ENCODE measurements around the gene AIDA. TPM values are rescaled to one million over a fixed set of nuclear protein-coding genes. Genes with fewer than 3 reads are reported as not detected.

Gene AIDA
- total RNA-seq, 4 donors from 2014 or later = 48.2 to 61.9 (median 52.7) TPM

DNA sequence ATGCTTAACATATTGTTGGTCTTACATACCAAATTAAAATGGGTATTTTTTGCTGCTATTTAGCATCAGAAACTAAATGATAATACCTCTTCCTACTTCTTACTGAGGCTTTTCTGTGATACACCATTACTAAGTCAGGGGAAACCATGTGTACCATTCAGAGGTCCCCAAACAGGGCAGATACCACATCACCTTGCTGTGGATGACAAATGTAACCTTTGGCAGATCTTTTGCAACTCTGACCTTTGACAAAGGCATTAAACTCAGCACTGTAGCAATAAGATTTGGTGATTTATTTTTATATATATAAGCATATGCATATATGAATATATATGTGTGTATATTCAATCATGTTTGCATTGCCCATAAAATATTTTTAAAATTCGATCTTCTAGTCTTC, 27.6 kb upstream of the AIDA start:
- TF ChIP-seq, protein P1, sequence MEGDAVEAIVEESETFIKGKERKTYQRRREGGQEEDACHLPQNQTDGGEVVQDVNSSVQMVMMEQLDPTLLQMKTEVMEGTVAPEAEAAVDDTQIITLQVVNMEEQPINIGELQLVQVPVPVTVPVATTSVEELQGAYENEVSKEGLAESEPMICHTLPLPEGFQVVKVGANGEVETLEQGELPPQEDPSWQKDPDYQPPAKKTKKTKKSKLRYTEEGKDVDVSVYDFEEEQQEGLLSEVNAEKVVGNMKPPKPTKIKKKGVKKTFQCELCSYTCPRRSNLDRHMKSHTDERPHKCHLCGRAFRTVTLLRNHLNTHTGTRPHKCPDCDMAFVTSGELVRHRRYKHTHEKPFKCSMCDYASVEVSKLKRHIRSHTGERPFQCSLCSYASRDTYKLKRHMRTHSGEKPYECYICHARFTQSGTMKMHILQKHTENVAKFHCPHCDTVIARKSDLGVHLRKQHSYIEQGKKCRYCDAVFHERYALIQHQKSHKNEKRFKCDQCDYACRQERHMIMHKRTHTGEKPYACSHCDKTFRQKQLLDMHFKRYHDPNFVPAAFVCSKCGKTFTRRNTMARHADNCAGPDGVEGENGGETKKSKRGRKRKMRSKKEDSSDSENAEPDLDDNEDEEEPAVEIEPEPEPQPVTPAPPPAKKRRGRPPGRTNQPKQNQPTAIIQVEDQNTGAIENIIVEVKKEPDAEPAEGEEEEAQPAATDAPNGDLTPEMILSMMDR (IDR thresholded peaks at IDR 0.05) = no peak
- no peak for TF ChIP-seq POLR2A (IDR thresholded peaks at IDR 0.05)
- Histone ChIP-seq H3K4me1 (no peaks in the 10 kb centered on the region), H3K27me3 (no peaks in the 10 kb centered on the region), H3K27ac (no peak overlapping the region), H3K4me3 (replicated peaks in 1 of 3) (no peak overlapping the region), H3K36me3 (peaks cover 0 to 3% of the 10 kb centered on the region in 2 donors), H3K9me3 (no peaks in the 10 kb centered on the region)
- intact Hi-C loops (cut with DNase I) = loop anchor here (5.0 kb wide), 1 partner anchor 342 kb away; no protein-coding TSS in a partner anchor
- DNase-seq = no peak
- 80 to 83% methylated on average over 1 of the region's 1 CpG for WGBS, 2 donors

- Histone ChIP-seq H3K27ac (no peak overlapping the region), H3K4me1 (no peaks in the 10 kb centered on the region), H3K9me3 (no peaks in the 10 kb centered on the region), H3K27me3 (no peaks in the 10 kb centered on the region), H3K4me3 (replicated peaks in 1 of 3) (no peak overlapping the region), H3K36me3 (peaks cover 4 to 8% of the 10 kb centered on the region in 2 donors)
- DNase-seq = no peak
- intact Hi-C loops (cut with DNase I) = loop anchor here (5.0 kb wide), 1 partner anchor 343 kb away; no protein-coding TSS in a partner anchor
- TF ChIP-seq, protein P1 (IDR thresholded peaks at IDR 0.05) = no peak
- TF ChIP-seq POLR2A (IDR thresholded peaks at IDR 0.05) = no peak
- 93 to 95% methylated on average over 2 of the region's 2 CpGs for WGBS, 2 donors
Measured at GRCh38 chr1:222739465-222739864, 27.2 kb upstream of the AIDA start.

- no peak for DNase-seq
- intact Hi-C loops (cut with DNase I) = loop anchor here (5.0 kb wide), 1 partner anchor 345 kb away; no protein-coding TSS in a partner anchor
- TF ChIP-seq, protein P1 (IDR thresholded peaks at IDR 0.05) = no peak
- TF ChIP-seq POLR2A (IDR thresholded peaks at IDR 0.05) = no peak
- no peaks in the 10 kb centered on the region for H3K27me3 ChIP-seq
- H3K4me1 ChIP-seq = no peaks in the 10 kb centered on the region
- H3K36me3 ChIP-seq = peaks cover 19 to 21% of the 10 kb centered on the region in 2 donors
- H3K9me3 ChIP-seq = no peaks in the 10 kb centered on the region
- H3K4me3 ChIP-seq (replicated peaks in 1 of 3) = no peak within 1 kb of the TSS
- H3K27ac ChIP-seq = no peak within 1 kb of the TSS
- 69 to 81% methylated on average over 1 of the region's 1 CpG for WGBS, 2 donors
Measured at GRCh38 chr1:222736972-222737371, 24.7 kb upstream of the AIDA start, which contains the start of gene FAM177B. FAM177B (plus strand) TSS chr1:222737202; CDS start chr1:222746546, 9,344 bp downstream.

DNA sequence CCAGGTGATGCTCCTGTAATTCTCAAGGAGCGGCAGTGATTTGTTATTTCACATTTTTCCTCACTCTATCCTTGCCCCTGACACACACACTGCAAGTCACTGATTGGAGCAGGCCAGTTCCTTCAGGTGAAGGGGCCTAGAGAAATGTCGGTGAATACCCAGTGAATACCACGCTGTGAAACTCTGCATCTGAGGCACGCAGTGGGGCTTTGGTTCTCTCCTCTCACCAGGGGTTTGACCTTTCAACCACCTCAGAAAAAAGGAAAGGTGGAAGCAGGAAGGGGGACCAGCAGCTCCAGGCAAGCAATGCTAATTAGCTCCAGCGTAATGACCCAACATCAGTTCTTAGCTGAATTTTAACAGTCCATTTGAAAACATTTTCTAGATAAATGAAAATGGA, 24.2 kb upstream of the AIDA start:
- TF ChIP-seq, protein P1 (IDR thresholded peaks at IDR 0.05) = no peak
- TF ChIP-seq POLR2A (IDR thresholded peaks at IDR 0.05) = no peak
- Histone ChIP-seq H3K27me3 (no peaks in the 10 kb centered on the region), H3K9me3 (no peaks in the 10 kb centered on the region), H3K27ac (no peak overlapping the region), H3K4me1 (no peaks in the 10 kb centered on the region), H3K4me3 (replicated peaks in 1 of 3) (no peak overlapping the region), H3K36me3 (peaks cover 23 to 24% of the 10 kb centered on the region in 2 donors)
- DNase-seq = no peak
- intact Hi-C loops (cut with DNase I) = loop anchor here (5.0 kb wide), 1 partner anchor 346 kb away; no protein-coding TSS in a partner anchor
- WGBS, 2 donors = 76 to 81% methylated on average over 5 of the region's 5 CpGs

DNA sequence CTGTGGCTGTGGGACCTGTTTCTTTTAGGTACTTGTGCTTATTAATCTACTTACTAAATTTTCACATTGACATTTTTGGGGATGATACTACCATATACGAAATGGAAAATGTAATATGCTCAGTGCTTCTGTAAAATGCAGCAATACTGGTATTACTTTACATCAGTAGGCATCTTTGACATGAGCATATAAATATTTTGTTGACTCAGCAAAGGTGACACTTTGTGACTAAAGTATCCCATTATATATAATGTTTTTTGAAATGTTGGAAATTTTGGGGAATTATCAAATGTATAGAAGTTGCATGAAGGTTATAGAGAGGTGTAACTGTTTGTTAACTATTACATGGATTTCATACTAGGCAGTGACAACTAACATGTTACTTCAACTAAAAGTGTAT, 22.4 kb upstream of the AIDA start:
- intact Hi-C loops (cut with DNase I) = loop anchor here (5.0 kb wide), 1 partner anchor 348 kb away; no protein-coding TSS in a partner anchor
- Histone ChIP-seq H3K36me3 (peaks cover 41% of the 10 kb centered on the region in 2 donors), H3K4me1 (no peaks in the 10 kb centered on the region), H3K9me3 (no peaks in the 10 kb centered on the region), H3K27me3 (no peaks in the 10 kb centered on the region), H3K4me3 (replicated peaks in 1 of 3) (no peak overlapping the region), H3K27ac (no peak overlapping the region)
- 83 to 94% methylated on average over 1 of the region's 1 CpG for WGBS, 2 donors
- TF ChIP-seq, protein P1 (IDR thresholded peaks at IDR 0.05) = no peak
- TF ChIP-seq POLR2A (IDR thresholded peaks at IDR 0.05) = no peak
- DNase-seq = no peak

All from thyroid gland (tissue), 4 donors.